Left renal pelvis (tissue), 4 donors: ENCODE results near the gene PTPRT. TPM values are rescaled to one million over a fixed set of nuclear protein-coding genes. Genes with fewer than 3 reads are reported as not detected.

Source experiments
- DNase-seq, 4 donors: peaks; one replicate each; pipeline ENCODE4 v3.0.0-alpha.2; 2013; ENCODE audit warnings: low read depth in 4 of 4, low spot score in 3 of 4
- polyA plus RNA-seq, 4 donors: library from polyadenylated mRNA; unstranded; fragments of 120-200 nt; gene quantifications; one replicate each; pipeline ENCODE4 v1.2.1, GENCODE V29; 2013; ENCODE audit not compliant: insufficient read length in 4 of 4

PTPRT gene
- polyA plus RNA-seq, 4 donors, result 0.43 to 22.1 (median 0.89) TPM

DNA sequence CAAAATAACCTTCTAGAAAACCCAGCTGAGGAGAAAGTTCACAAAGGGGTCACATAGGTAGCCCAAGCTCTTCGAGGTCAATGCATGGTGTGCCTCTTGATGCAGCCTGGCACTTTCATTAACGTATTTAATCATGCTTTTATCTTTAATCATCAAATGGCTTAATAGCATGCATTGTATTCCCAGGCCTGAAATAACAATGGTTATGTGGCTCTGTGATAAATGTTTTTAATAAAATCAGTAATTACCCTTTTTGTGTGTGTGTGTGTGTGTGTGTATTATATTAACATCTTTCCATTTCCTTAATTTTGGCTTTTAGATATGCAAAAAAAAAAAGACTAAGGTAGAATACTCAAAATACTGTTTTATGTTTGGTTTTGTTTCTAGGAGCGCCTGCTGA, 681.8 kb downstream of the PTPRT start:
- DNase-seq, result no peak

DNA sequence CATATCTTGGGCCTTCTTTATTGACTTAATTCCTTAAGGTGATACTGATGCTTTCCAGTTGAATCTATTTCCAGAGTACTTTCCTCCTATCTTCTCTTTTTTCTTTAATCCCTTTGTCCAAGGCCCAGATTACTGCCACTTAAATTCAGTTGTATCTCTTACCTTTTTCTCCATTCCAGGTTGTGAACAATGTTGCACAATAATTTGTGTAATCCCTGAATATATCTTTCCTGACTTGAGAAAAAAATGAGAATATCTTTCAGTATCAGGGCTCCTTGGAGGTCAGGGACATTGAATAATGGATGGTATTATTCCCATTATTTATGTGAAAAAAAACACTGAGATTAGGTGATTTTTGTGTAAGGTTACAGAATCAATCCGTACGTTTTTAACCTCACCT, 683.3 kb downstream of the PTPRT start:
- no peak for DNase-seq

DNA sequence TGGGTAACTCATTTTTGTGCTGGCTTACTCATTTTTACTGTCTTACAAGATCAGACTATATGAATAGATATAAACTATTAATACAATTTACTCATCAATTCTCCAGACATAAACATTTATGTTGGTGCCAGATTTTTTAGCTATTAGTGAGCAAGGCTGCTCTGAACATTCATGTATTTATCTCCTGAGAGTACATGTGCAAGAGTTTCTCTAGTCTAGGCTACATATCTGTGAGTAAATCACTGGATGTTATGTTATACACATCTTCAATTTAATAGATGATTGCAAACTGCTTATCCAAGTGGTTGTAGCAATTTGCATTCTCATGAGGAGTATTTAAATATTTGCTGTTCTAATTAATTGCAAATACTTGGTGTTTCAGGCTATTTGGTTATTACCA, 687.1 kb downstream of the PTPRT start:
- no peak for DNase-seq

DNA sequence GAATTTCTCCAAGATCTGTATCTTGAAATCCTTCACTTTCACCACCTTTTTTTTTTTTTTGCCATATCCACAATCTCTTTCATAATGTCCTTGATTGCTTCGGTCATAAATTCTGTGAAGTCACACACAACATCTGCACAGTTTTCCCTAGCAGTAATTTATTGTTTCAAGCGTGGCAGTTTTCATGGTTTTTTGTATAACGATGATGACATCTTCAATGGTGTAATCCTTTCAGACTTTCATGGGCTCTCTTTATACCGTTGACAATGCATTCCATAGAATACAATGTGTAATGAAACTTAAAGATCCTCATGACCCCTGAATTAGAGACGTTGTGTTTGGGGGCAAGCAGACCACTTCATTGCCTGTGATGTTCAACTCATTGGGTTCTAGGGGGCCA, 693.1 kb downstream of the PTPRT start:
- no peak for DNase-seq

DNA sequence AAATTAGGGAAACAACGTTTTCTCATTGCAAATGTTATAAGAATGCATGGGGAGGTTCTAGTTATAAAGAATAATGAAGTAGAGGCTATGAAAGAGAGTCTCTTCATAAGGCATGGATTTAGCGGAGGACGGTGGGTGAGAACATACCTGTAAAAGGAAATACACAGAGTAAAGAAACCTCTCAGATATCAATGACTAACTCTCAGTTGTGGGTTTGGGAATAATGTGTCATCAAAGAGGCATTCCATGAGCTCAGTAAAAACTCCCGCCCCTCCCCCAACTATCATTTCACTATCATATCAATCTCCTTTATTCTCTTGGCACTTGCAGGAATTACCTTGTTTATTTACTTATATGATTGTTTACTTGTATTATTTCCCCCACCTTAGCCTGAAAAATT, 695.4 kb downstream of the PTPRT start:
- DNase-seq, result no peak

DNA sequence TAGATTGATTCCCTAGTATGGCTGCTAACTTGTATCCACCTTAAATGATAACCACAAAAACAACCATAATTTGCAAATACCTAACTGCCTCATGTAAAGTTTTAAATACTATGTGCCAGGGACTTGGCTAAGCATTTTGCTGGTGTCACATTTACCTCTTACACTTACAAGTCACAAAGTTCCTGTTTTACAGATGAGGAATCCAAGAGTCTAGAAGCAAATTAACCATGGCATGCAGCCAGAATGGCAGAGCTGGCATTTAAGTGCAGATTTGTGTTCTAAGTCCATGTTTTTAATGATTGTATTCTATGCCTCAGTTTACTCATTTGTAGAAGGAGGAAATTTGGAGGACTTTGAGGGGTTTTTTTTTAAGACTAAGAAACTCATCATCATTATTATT, 696.7 kb downstream of the PTPRT start:
- no peak for DNase-seq

DNA sequence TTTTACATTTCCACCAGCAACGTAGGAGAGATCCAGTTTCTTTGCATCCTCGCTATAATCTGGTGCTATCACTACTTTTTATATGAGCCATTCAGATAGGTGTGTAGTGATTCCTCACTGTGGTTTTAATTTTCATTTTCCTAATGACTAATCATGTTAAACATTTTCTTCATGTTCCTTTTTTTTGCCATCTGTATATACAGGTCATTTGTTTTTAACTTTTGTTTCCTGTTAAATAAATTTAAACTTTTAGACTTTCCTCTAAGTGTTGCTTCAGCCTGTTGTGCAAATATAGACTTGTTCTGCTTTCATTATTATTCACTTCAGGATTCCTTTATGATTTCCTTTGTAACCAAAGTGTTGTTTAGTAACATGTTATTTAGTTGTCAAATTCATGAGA, 697.4 kb downstream of the PTPRT start:
- DNase-seq, result no peak

DNA sequence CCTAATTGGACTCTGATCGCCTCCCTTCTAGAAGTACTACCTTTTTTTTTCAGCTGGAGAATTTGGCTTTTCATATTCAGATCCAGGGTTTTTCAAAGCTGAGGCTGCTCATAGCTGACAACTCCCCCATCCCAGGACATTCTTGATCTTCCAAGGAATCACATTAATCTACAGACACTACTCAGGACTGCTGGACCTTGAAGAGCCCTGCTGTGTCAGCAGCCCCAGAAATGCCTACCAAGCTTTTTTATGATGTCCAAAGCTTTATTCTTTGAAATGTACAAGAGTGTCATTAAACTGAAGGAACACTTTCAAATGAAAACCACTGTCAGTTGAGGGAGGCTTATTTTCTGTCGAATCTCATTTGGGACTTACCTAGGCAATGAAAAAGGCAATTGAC, 704.1 kb downstream of the PTPRT start:
- DNase-seq, result peak; percentile 14 to 33 (median 20)

DNA sequence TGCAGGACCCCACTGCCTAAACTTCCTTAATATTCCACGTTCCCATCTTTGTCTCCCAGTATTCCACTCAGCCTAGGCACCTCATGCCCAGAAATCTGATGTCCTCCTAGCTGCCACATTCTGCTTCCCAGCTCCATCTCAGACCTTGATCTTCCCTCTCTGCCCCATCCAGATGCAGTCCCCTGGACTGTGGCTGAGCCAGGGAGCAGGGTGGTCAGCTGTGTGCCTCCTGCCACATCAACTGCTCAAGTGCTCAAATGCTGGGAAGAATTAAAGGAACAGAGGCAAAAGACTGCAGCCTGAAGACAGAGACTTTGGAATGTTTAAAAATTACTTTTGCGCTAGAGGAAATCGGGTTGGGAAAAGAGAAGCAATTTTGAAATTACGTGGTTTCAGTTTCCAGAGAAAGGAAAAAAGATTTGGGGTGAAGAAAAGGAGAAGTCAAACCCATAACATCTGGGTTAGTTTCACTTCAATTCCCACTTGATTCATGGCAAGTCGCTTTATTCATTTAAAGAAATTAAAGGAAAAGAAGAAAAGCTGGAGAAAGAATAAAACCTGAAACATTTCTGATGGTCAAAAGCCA, 704.8 kb downstream of the PTPRT start:
- no peak for DNase-seq

DNA sequence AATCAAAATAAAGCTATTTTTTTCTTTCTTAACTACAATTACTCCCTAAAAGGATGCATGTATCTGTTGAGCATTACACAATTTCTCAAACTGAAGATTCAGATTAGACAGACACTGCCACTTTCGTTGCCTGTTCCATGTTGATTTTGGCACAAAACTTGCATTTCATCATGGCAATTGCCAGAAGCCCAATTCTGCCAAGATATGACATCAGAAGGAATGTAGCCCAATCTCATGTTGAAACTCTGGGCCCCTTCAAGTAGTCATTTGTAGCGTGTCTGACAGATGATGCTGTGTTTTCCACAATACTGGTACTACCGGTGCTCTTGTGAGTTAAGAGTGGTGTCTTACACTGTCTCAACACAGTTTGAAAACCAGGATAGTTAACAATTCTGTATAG, 705.4 kb downstream of the PTPRT start:
- no peak for DNase-seq

DNA sequence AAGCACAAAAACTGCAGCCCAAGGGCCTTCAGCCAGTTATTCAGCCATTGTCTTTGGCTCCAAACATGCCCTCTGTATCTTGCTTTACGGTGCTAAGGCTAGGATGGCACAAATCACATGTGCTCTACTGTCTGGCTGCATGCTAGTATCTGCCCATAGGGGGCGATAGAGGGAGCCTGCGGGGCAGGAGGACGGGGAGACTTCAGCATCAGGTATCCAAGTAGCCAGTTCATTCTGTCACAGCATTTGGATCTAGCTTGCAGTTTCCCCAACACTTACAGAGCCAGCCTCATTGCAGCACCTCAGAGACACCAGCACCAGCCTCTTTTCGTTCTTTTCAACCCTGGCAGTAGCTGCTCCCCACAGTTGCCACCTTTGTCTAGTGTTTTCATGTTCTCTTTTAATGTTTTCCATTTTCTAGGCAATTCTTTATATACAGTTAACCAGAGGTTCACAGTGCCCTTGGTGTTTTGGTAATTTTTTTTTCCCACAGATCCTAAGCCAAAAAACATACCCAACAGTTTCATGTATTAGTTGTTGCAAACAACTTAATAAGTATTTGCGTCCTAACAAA, 705.9 kb downstream of the PTPRT start:
- DNase-seq, result no peak

DNA sequence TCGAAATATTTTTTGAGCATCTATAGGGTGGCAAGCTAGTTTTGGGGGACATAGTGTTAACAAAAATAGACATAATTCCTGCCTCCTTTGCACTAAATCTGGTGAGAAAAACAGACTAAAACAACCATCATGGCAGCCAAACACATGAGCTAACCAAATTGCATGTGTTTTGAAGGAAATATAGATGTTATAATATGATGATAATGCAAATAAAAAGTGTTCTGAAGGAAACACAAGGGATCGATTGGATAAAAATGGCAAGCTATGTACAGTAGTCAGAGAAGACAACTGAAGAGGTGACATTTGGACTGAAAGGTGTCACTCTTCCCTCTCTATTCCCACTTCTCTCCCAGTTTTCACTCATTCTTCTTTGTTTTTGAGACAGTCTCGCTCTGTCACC, 706.9 kb downstream of the PTPRT start:
- DNase-seq, result no peak

DNA sequence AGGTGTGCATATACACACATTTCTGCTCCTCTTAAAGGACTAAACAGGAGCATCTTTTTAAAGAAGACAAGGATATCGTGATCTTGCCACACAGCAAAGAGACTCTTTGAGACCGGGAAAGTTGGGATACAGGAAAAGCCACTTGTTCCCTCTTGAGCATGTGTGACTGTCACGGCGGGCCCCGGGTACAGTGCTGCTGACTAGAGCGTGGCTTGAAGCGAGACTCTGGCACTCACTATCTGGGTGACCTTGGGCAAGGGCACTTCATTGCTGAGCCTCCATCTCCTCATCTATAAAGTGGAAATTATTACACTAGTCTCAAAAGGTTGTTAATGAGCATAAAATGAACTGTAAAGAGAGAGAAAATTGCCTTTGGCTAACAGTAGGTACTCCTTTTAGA, 713.9 kb downstream of the PTPRT start:
- no peak for DNase-seq

DNA sequence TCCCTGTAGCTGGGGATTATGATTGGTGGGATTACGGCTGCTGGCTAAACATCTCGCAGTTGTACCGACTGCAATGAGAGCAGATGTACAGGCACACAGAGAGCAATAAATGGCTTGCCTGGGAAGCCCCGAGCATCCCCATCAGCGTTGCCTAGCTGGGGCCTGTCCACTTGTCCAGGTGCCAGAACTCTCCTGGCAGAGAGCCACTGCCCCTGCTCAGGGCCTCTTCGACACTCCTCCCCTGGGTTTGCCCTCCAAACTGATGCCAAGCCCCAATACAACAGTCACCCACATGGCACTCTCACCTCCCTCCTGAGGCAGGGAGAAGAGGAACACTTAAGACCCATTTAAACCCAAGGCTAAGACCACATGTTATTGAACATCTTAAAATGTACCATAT, 715.1 kb downstream of the PTPRT start:
- no peak for DNase-seq

DNA sequence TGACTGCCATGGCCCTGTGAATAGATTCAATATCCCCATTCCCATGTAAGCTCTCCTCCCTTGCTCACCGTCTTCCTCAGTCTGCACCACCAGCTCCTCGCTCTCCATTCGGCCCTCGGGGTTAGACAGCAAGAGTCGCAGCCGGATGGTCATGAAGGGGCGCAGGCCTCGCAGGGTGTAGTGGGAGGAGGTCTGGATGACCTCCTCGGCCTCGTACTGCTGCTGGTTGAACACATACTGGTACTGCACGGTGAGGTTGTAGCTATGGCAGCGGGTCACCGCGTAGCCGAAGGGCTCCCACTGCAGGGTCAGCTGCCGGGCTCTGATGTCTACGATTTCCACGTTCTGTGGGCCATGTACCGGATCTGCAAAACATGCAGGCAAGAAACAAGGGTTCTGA, 717.5 kb downstream of the PTPRT start:
- no peak for DNase-seq

DNA sequence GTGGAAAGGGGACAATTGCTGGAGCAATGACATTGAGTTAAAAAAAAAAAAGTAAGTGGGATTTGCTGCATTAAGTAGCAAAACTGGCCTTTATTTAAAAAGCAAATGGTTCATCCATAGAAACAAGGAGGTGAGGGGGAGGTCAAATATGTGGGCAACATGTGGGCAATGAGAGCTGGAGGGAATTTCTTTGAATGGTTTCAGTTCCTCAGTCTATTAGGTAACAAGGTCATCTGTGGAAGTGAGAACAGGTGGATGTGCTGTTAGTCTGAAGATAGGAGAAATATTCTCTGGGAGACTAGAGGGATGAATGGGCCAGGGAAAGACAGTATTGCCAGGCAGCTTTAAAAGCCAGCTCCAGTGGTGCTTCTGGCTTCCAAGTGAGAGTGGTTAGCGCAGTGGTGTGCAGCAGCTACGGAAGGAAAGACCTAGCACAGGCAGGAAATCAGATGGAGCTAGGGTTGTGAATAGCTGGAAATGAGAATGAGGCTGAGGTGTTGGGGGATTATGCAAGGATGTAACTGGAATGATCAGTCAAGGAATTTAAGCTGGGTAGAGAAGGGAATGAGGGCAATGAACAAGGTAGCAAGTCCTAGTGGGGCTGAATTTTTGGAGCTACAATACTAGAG, 727.6 kb downstream of the PTPRT start:
- DNase-seq, result no peak

DNA sequence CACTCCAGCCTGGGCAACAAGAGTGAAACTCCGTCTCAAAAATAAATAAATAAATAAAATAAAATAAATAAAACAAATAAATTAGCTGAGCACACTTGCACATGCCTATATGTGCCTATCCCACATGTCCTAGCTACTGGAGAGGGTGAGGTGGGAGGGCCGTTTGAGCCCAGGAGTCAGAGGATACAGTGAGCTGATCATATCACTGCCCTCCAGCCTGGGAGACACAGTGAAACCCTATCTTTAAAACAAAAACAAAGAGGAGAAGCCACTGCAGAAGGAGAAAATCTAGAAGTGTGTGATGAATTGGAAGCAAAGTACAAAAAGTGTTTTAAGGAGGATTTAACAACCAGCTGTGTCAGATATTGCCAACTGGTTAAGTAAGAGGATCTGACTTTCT, 728.4 kb downstream of the PTPRT start:
- DNase-seq, result peak in 3 of 4 donors; percentile 7 to 33 (median 18)

DNA sequence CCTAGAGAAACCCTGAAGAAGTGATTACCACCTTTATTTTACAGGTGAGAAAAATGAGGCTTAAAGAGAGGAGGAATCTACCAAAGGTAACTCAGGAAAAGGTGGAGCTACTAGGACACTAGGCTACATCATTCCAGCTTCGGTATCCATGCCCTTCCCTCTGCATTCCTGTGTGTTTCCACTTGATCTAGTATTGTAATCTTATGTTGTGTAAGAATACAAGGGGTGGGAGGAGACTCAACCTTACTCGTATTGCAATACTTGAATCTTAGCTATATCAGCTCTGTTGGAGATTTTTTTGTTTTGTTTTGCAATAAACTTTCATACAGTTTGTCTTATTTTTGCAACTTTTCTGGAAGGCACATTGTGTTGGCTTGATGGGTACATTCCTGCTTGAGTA, 742.4 kb downstream of the PTPRT start:
- no peak for DNase-seq

DNA sequence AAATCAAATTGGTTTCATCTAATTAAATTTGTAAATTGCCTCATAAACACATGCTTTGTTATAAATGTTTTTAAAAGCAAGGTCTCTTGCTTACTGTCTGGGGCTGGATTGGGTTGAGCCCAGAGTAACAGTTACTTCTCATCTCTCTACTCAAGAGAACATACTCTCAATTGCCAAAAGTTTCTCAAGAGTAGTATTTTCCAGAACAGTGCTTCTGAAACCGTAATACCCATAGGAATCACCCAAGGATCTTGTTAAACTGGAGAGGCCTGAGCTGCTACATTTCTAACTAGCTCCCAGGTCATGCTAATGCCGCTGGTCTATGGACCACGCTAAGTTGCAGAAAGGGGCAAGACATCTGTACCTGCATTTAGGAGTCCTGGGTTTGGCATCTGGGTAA, 744.9 kb downstream of the PTPRT start:
- no peak for DNase-seq

DNA sequence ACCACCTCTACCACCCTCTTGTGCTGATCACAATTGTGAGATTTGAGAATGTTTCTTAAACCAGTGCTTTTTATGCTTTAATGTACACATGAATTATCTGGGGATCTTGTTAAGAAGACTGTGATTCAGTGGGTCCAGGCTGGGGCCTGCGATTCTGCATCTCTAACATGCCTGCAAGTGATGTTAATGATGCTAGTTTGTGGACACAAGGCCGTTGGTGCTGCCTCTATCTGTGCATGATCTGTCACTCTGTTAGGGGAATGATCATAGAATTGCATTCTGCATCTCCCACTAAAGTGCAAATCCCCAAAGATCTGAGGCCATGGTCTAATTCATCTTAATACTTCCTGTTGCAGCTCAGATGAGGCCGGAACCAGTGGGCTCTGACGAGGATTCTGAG, 746.5 kb downstream of the PTPRT start:
- no peak for DNase-seq

DNA sequence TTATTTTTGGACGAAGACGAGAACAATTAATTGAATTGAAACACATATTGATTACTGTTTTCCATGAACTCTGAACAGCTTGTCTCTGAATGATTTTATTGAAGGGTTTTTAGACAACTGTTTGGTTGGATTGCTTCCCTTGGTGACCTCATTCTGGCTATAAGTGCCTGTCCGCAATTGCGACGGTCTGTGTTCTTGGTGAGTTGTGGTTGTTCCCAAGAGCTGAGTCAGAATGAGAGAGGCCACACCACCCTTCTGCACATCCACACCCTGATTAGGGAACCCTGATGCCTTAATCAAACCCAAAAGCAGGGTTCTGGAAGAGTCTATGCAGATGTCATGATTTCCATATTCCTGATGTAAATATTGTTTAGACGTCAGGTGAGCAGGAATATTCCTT, 747.0 kb downstream of the PTPRT start:
- no peak for DNase-seq

DNA sequence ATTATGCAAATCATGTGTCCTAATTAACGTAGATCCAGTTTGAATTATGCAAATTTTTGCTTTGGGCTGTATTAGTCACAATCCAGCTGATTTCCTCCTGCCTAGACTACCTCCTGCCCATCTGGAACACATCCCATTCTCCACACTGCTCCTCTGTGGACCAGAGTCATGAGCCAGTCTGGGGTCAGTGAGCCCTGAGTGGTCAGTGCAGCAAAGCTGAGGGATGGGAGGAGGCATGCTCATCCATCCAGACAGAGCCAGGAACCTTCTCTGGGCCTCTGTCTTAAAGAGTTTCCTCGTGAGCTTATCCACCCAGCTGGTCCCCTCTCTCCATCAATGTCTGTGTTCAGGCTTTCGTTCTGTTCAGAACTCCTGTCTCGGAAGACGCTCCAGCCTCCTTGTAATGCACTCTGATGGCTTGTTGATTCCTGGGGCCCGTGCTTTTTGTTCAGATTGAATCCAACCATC, 747.8 kb downstream of the PTPRT start:
- DNase-seq, result no peak
